GM18520 (cell line): ENCODE measurements around the gene RRP36.

ENCODE experiments used
- ATAC-seq: cut with Tn5 transposase; IDR thresholded peaks from one replicate; pipeline ENCODE4 v1.9.1; 2021; ENCODE audit not compliant: unreplicated experiment

The RRP36 gene

GRCh38 chr6:43006251-43006650 is 15.2 kb upstream of the RRP36 start:
- no peak for ATAC-seq

GRCh38 chr6:43007126-43007525 is 14.3 kb upstream of the RRP36 start:
- no peak for ATAC-seq

- no peak for ATAC-seq
These were observed 12.3 kb upstream of the RRP36 start for GRCh38 chr6:43009124-43009523.

GRCh38 chr6:43011207-43011606 is 10.2 kb upstream of the RRP36 start:
- no peak for ATAC-seq

GRCh38 chr6:43012364-43012763 is 9.1 kb upstream of the RRP36 start:
- no peak for ATAC-seq

- ATAC-seq = no peak
These were observed 8.2 kb upstream of the RRP36 start for GRCh38 chr6:43013097-43013842.

- peak; percentile 87 for ATAC-seq
These were observed 7.5 kb upstream of the RRP36 start, which contains the start of the genes KLHDC3 and MEA1 for GRCh38 chr6:43013843-43014433. TSS of gene KLHDC3 (plus strand) at chr6:43014249. CDS start at chr6:43017193, 2,944 bp downstream. TSS of gene MEA1 (minus strand) at chr6:43013946. CDS start at chr6:43013813, 133 bp downstream.

- no peak for ATAC-seq
These were observed 7.0 kb upstream of the RRP36 start for GRCh38 chr6:43014434-43014909.

GRCh38 chr6:43016176-43016942 is 5.1 kb upstream of the RRP36 start:
- ATAC-seq = no peak

- no peak for ATAC-seq
These were observed 4.5 kb upstream of the RRP36 start for GRCh38 chr6:43016943-43017334.

- no peak for ATAC-seq
These were observed 2.3 kb upstream of the RRP36 start for GRCh38 chr6:43019152-43019551.

GRCh38 chr6:43020052-43020705 is 1.2 kb upstream of the RRP36 start:
- no peak for ATAC-seq

- no peak for ATAC-seq
These were observed 576 bp upstream of the RRP36 start for GRCh38 chr6:43020847-43021246.

GRCh38 chr6:43024436-43024835 is 3.0 kb downstream of the RRP36 start:
- no peak for ATAC-seq

- no peak for ATAC-seq
These were observed 4.9 kb downstream of the RRP36 start for GRCh38 chr6:43026365-43026764.

- ATAC-seq = no peak
These were observed 7.7 kb downstream of the RRP36 start for GRCh38 chr6:43029120-43029519.

- ATAC-seq = no peak
These were observed 10.9 kb downstream of the RRP36 start for GRCh38 chr6:43032326-43032725.

- no peak for ATAC-seq
These were observed 12.2 kb downstream of the RRP36 start for GRCh38 chr6:43033496-43034189.

- no peak for ATAC-seq
These were observed 12.7 kb downstream of the RRP36 start for GRCh38 chr6:43034190-43034525.

- no peak for ATAC-seq
These were observed 14.2 kb downstream of the RRP36 start for GRCh38 chr6:43035495-43036194.
